Kidney epithelial cell (primary cell): ENCODE data around the gene CPNE4. TPM values are rescaled to one million over a fixed set of nuclear protein-coding genes. Genes with fewer than 3 reads are reported as not detected.

ENCODE experiments used
- DNase-seq: peaks from one replicate; pipeline ENCODE4 v3.0.0-alpha.2; 2010; ENCODE audit warnings: low read depth
- H3K27me3 ChIP-seq: 2 replicates; pipeline ENCODE4 v1.6.0; 2011; ENCODE audit warnings: low read length; ENCODE audit not compliant: control insufficient read depth, insufficient read depth
- H3K36me3 ChIP-seq: 2 replicates; pipeline ENCODE4 v1.5.1; 2011; ENCODE audit warnings: low read length; ENCODE audit not compliant: control insufficient read depth, insufficient read depth
- H3K4me3 ChIP-seq: 2 replicates; pipeline ENCODE4 v1.5.1; 2011; ENCODE audit warnings: low read depth, mild to moderate bottlenecking, control low read depth, low read length
- CTCF ChIP-seq: IDR thresholded peaks from 2 replicates; pipeline ENCODE4 v1.5.1; 2011; ENCODE audit warnings: mild to moderate bottlenecking, moderate library complexity, low read length, control low read depth, inconsistent platforms; ENCODE audit not compliant: insufficient read depth, poor library complexity, severe bottlenecking
- total RNA-seq: library from RNA; depleted of rRNA; stranded (reverse); fragments of >200 nt; gene quantifications from 2 replicates; pipeline ENCODE4 v1.2.3, GENCODE V29; 2015

CPNE4 gene
- total RNA-seq, 1 donor from 2014 or later, result 3.7 TPM

GRCh38 chr3:131725414-131725813 lies 309.4 kb downstream of the CPNE4 start:
- no peak overlapping the region for H3K4me3 ChIP-seq
- H3K27me3 ChIP-seq, result no peaks in the 10 kb centered on the region
- no peak for DNase-seq
- no peak for TF ChIP-seq CTCF
- no peaks in the 10 kb centered on the region for H3K36me3 ChIP-seq

- H3K27me3 ChIP-seq, result no peaks in the 10 kb centered on the region
- H3K36me3 ChIP-seq, result no peaks in the 10 kb centered on the region
- TF ChIP-seq CTCF, result no peak
- DNase-seq, result no peak
- H3K4me3 ChIP-seq, result no peak overlapping the region
These were observed 311.5 kb downstream of the CPNE4 start for GRCh38 chr3:131723343-131723742.

GRCh38 chr3:131717493-131717892 lies 317.3 kb downstream of the CPNE4 start:
- Histone ChIP-seq H3K27me3 (no peaks in the 10 kb centered on the region), H3K36me3 (no peaks in the 10 kb centered on the region), H3K4me3 (no peak overlapping the region)
- TF ChIP-seq CTCF, result no peak
- no peak for DNase-seq

- no peak for DNase-seq
- H3K36me3 ChIP-seq, result no peaks in the 10 kb centered on the region
- no peak overlapping the region for H3K4me3 ChIP-seq
- no peaks in the 10 kb centered on the region for H3K27me3 ChIP-seq
- no peak for TF ChIP-seq CTCF
These were observed 317.9 kb downstream of the CPNE4 start for GRCh38 chr3:131716943-131717342.

- no peak for DNase-seq
- Histone ChIP-seq H3K36me3 (no peaks in the 10 kb centered on the region), H3K27me3 (no peaks in the 10 kb centered on the region), H3K4me3 (no peak overlapping the region)
- no peak for TF ChIP-seq CTCF
These were observed 318.8 kb downstream of the CPNE4 start for GRCh38 chr3:131716007-131716406.

- H3K36me3 ChIP-seq, result no peaks in the 10 kb centered on the region
- TF ChIP-seq CTCF, result no peak
These were observed 320.1 kb downstream of the CPNE4 start for GRCh38 chr3:131714585-131715220.

More at GRCh38 chr3:131714585-131715220, 320.1 kb downstream of the CPNE4 start:
- no peak for DNase-seq
- Histone ChIP-seq H3K27me3 (no peaks in the 10 kb centered on the region), H3K4me3 (no peak overlapping the region)
